Ovary (tissue), 9 donors: ENCODE data around the gene CYFIP1. TPM values are rescaled to one million over a fixed set of nuclear protein-coding genes. Genes with fewer than 3 reads are reported as not detected.

Source experiments
- DNase-seq, 5 donors: peaks; one replicate each; pipeline ENCODE4 v3.0.0-alpha.2; 2019 to 2020
- H3K27ac ChIP-seq, 2 donors: fragments of 200-600 bp; one replicate each; pipeline versions ENCODE4 v1.5.1 to v1.8.0; 2019 to 2022
- H3K27me3 ChIP-seq: fragments of 200-600 bp; one replicate; pipeline ENCODE4 v1.8.0; 2022
- H3K36me3 ChIP-seq: fragments of 200-600 bp; sonication (generic); one replicate; pipeline ENCODE4 v1.5.1; 2019
- H3K4me1 ChIP-seq: one replicate; pipeline ENCODE4 v1.8.1; 2013; ENCODE audit warnings: mild to moderate bottlenecking, moderate library complexity; ENCODE audit not compliant: insufficient read depth
- H3K4me3 ChIP-seq: fragments of 200-600 bp; sonication (generic); one replicate; pipeline ENCODE4 v1.5.1; 2017
- H3K9me3 ChIP-seq, 2 donors: fragments of 200-600 bp in 1 of 2; sonication (generic) in 1 of 2; one replicate each; pipeline versions ENCODE4 v1.5.1 to v1.8.1; 2013 to 2019; ENCODE audit warnings: mild to moderate bottlenecking in 1 of 2, moderate library complexity in 1 of 2
- EP300 ChIP-seq: sonication (generic); formaldehyde crosslinking; IDR thresholded peaks from one replicate; pipeline ENCODE4 v1.6.1; 2017; ENCODE audit warnings: antibody characterized with exemption
- POLR2A ChIP-seq: fragments of 450-650 bp; IDR thresholded peaks from one replicate; pipeline ENCODE4 v1.6.1; 2017; ENCODE audit warnings: antibody characterized with exemption, mild to moderate bottlenecking, moderate library complexity
- WGBS, 3 donors: extraction: QIAGEN DNeasy Blood & Tissue Kit in 1 of 3; methylation state at CpG; one replicate each; pipeline versions ENCODE4 v1.1.5 to v1.1.7; 2013 to 2017; 5-methylcytosine and 5-hydroxymethylcytosine counted together
- intact Hi-C, 4 donors: fragments of 100-400 bp; cut with DNase I; formaldehyde crosslinking; loops; one replicate each; pipeline versions ENCODE4 v1.11.0 to v1.15.1; 2022 to 2023
- polyA plus RNA-seq, 2 donors: library from polyadenylated mRNA; stranded (reverse); fragments of 200-250 nt in 1 of 2; fragments of 350-450 nt in 1 of 2; fragmentation: Illumina TruSeq in 1 of 2; extraction: RNeasy Lipid Tissue Mini Kit (QIAGEN cat#74804) in 1 of 2; gene quantifications; one replicate each; pipeline ENCODE4 v1.2.3, GENCODE V29; 2013 to 2014
- total RNA-seq, 7 donors: library from RNA; depleted of rRNA in 2 of 7; stranded (reverse); fragments of >200 nt in 2 of 7; fragmentation: NEBNext Ultra II Directional in 3 of 7; extraction: Animal tissue kit (Norgen Biotek cat#: 25700) in 3 of 7; gene quantifications; one replicate each; pipeline versions ENCODE4 v1.1.0 to v1.2.4, GENCODE V29; 2016 to 2023
- TF ChIP-seq, protein P1 (sequence below), 3 donors: fragments of 450-650 bp in 2 of 3; fragments of 200-600 bp in 1 of 3; IDR thresholded peaks; one replicate each; pipeline versions ENCODE4 v1.5.1 to v1.8.0; 2016 to 2022; ENCODE audit warnings: antibody characterized with exemption in 3 of 3, mild to moderate bottlenecking in 1 of 3
- donor health status: DM: no; HTN: no; CAD: no; lungs with moderate emphysema.
- donor health status: DM: no; HTN: no; CAD: no.
- donor health status: Bipolar disorder and iron deficiency.
- donor health status: DM: yes; HTN: yes; CAD: no.
- donor health status: DM: no; HTN: no; CAD: no.
- donor health status: DM: yes; HTN: yes; CAD: no.

CYFIP1 gene
- total and polyA plus RNA-seq, 9 donors: 35.8 to 96.2 (median 77.1) TPM

DNA sequence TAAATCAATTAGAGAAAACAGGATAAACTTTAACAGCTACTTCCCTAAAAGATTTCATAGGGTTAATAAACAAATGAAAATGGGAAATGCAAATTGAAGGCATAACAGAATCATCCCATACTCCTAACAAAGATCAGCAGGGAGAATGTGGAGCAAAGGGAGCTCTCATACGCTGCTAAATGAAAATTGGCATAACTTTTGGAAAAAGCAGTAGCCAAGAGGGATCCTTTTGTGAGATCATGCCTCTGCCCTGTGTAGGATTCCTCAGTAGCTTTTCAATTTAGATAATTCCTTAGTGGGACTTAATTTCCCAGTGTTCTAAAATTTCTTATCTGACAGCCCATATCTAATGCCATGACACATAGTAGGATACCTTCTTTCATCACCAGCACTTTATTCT is 123.5 kb downstream of the CYFIP1 start:
- no peaks in the 10 kb centered on the region for H3K36me3 ChIP-seq
- 73 to 94% (median 87%) methylated on average over 1 of the region's 1 CpG for WGBS, 3 donors

DNA sequence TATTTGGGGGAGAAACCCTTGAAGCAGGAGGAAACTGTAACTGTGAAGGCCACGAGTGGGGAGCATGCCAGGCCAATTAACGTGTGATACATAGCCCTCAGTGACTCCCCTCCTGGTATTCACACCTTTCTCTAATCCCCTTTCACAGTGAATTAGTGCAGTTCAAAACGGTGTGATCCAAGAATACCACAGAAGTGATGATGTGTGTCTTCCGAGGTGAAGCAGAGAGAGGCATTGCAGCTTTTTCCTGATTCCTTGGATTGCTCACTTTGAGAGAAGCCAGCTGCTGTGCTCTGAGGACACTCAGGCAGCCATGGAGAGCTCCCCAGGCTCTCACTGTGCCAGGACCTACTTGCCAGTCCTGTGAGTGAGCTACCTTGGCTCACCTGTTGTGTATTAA is 124.4 kb downstream of the CYFIP1 start:
- Histone ChIP-seq H3K9me3 (no peaks in the 10 kb centered on the region), H3K27me3 (no peaks in the 10 kb centered on the region), H3K4me1 (no peaks in the 10 kb centered on the region), H3K27ac (no peak overlapping the region), H3K4me3 (no peak overlapping the region), H3K36me3 (no peaks in the 10 kb centered on the region)
- no peak for TF ChIP-seq EP300
- no peak for TF ChIP-seq POLR2A
- TF ChIP-seq, protein P1, sequence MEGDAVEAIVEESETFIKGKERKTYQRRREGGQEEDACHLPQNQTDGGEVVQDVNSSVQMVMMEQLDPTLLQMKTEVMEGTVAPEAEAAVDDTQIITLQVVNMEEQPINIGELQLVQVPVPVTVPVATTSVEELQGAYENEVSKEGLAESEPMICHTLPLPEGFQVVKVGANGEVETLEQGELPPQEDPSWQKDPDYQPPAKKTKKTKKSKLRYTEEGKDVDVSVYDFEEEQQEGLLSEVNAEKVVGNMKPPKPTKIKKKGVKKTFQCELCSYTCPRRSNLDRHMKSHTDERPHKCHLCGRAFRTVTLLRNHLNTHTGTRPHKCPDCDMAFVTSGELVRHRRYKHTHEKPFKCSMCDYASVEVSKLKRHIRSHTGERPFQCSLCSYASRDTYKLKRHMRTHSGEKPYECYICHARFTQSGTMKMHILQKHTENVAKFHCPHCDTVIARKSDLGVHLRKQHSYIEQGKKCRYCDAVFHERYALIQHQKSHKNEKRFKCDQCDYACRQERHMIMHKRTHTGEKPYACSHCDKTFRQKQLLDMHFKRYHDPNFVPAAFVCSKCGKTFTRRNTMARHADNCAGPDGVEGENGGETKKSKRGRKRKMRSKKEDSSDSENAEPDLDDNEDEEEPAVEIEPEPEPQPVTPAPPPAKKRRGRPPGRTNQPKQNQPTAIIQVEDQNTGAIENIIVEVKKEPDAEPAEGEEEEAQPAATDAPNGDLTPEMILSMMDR (IDR thresholded peaks at IDR 0.05): no peak
- intact Hi-C loops: no loop called here
- no peak for DNase-seq
- 44 to 52% (median 46%) methylated on average over 4 of the region's 4 CpGs for WGBS, 3 donors

More for the DNA sequence above, 123.5 kb downstream of the CYFIP1 start:
- no peak overlapping the region for H3K4me3 ChIP-seq
- H3K27ac ChIP-seq: no peak overlapping the region
- H3K4me1 ChIP-seq: no peaks in the 10 kb centered on the region
- intact Hi-C loops: no loop called here
- DNase-seq: no peak
- no peak for TF ChIP-seq POLR2A
- TF ChIP-seq EP300: no peak
- TF ChIP-seq, protein P1 (IDR thresholded peaks at IDR 0.05): no peak
- H3K27me3 ChIP-seq: no peaks in the 10 kb centered on the region
- H3K9me3 ChIP-seq: no peaks in the 10 kb centered on the region

DNA sequence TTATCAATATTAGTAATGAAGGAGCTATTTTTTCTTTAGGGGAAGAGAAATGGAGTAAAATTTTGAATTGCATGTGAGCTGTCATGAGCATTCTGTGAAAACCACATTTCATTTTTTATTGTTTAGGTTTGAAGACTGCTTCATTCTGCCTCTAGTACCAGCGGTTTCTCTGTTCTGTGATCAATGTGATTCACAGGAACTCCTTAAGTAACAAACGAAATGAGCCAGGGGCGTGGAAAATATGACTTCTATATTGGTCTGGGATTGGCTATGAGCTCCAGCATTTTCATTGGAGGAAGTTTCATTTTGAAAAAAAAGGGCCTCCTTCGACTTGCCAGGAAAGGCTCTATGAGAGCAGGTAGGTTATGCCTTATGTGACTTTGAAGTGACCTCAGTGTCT is 128.7 kb downstream of the CYFIP1 start:
- 84% methylated on average over 4 of the region's 4 CpGs for whole genome bisulfite sequencing, 3 donors
- H3K27me3 ChIP-seq: no peaks in the 10 kb centered on the region
- H3K4me3 ChIP-seq: no peak overlapping the region
- TF ChIP-seq POLR2A (no peak), EP300 (no peak)
- TF ChIP-seq, protein P1 (IDR thresholded peaks at IDR 0.05): no peak
- H3K36me3 ChIP-seq: no peaks in the 10 kb centered on the region
- intact Hi-C loops: no loop called here
- no peaks in the 10 kb centered on the region for H3K9me3 ChIP-seq
- no peak for DNase-seq
- H3K4me1 ChIP-seq: no peaks in the 10 kb centered on the region
- H3K27ac ChIP-seq: no peak overlapping the region

DNA sequence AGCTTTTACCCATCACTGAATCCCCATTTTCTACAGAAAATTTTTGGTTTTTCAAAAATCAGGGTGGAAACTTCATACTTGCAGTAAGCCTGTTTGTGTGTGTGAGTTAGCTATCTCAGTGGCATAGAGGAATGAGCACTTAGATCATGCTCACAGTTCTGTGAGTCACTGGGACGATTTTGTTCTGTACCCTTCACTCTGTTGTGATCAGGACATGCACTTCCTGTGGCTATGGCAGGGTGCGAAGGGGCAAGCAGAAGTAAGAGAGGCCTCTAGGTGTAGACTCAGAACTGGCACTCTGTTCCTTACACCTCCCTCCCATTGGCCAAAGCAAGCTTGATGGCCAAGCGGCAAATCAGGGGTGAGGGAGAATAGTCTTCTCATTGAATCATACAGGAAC is 130.1 kb downstream of the CYFIP1 start:
- H3K4me1 ChIP-seq: no peaks in the 10 kb centered on the region
- H3K36me3 ChIP-seq: no peaks in the 10 kb centered on the region

More for the DNA sequence above, 130.1 kb downstream of the CYFIP1 start:
- Histone ChIP-seq H3K9me3 (no peaks in the 10 kb centered on the region), H3K4me3 (no peak overlapping the region), H3K27me3 (no peaks in the 10 kb centered on the region), H3K27ac (no peak overlapping the region)
- intact Hi-C loops: no loop called here
- WGBS, 3 donors: 87 to 97% (median 94%) methylated on average over 3 of the region's 3 CpGs
- TF ChIP-seq EP300 (no peak), POLR2A (no peak)
- TF ChIP-seq, protein P1 (IDR thresholded peaks at IDR 0.05): no peak
- no peak for DNase-seq
